NCI-H2029 treated with DMSO at 0.1 percent for 48 hours (cell line): Measurements from ENCODE around the gene NTNG2.

Experiments
- DNase-seq: peaks from one replicate; lab custom pipeline; 2025; lab: John Stamatoyannopoulos, UW

The NTNG2 gene

GRCh38 chr9:132172185-132172584 is 10.3 kb downstream of the NTNG2 start:
- no peak for DNase-seq

- DNase-seq, result no peak
Observed at GRCh38 chr9:132175431-132175830, 13.6 kb downstream of the NTNG2 start.

- DNase-seq, result no peak
Observed at GRCh38 chr9:132176338-132176737, 14.5 kb downstream of the NTNG2 start.

DNA sequence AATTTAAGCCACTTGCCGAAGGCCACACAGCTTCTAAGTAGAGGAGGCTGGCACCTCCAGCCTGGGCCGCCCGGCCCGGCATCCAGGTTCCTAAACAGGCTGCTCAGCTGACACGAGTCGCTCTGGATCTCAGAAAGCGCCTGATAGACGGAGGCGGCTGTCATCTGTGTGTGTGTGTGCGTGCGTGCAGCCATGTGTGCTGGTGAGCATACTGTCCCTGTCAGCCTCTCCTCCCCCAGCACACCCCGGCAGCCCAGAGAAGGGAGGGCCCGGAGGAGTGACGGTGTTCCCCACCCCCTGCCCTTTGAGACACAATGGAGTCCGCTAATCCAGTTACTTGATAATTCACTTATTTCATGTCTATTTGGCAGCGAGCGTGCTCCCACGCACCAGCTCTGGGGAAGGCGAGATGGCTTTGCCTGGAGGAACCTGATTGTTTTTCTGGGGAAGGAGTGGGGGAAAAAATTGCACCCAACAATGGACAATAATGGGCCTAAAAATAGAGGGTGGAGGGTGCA is 20.0 kb downstream of the NTNG2 start:
- DNase-seq, result no peak

DNA sequence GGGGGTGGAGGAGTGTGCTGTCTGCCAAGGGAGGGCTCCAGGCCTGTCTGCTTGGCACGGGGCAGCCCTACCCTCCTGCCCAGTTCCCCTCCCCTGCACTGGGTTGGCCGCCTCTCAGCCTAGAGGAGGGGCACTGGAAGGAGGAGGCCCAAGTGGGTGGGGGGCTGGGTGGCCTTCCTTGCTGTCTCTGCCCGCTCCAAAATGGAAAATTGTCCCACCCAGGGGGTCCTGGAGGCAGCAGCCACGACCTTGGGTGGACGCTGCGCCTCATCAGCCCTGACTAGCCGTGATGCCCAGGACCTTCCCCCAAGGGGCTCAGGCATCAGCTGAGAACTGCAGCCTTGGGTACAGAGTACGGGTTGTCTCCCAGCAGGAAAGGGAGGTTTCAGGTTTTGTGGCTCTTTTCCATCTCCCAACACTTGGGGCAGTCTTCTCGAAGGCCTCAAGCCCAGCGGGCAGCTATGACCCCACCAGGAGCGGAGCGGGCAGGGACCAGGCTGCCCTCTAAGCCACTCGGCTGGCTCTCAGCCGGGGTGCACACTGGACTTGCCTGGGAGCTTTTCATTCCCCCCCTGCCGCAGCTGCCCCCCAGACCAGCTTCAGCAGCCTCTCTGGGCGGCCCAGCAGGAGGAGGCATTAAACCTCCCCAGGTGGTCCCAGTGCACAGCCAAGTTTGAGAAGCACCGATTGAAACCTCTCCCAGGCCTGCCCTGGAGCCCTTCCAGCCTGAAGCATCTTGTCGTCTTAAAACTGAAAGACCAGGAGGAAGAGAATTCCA is 20.6 kb downstream of the NTNG2 start:
- DNase-seq, result no peak

DNA sequence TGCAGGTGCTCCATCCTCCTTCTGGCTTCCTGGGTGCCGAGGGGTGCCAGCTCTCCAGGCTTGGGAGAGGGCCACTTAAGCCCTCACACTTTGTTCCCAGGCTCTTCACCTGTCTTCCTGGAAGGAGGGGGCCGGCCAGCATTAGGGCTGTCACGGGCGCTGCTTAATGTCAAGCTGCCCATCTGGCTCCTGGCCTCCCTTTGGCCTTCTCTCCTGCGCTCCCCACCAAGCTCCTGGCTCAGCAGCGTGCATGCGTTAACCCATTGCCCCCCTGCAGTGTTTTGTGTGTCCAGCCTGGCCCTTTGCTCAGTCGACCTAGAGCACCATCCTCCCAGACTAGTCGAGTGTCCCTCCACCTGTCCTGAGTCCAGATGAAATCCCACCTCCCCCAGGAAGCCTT is 21.3 kb downstream of the NTNG2 start:
- DNase-seq, result peak; percentile 48

GRCh38 chr9:132183715-132184114 is 21.9 kb downstream of the NTNG2 start:
- no peak for DNase-seq

- DNase-seq, result no peak
Observed at GRCh38 chr9:132184124-132184523, 22.3 kb downstream of the NTNG2 start.

DNA sequence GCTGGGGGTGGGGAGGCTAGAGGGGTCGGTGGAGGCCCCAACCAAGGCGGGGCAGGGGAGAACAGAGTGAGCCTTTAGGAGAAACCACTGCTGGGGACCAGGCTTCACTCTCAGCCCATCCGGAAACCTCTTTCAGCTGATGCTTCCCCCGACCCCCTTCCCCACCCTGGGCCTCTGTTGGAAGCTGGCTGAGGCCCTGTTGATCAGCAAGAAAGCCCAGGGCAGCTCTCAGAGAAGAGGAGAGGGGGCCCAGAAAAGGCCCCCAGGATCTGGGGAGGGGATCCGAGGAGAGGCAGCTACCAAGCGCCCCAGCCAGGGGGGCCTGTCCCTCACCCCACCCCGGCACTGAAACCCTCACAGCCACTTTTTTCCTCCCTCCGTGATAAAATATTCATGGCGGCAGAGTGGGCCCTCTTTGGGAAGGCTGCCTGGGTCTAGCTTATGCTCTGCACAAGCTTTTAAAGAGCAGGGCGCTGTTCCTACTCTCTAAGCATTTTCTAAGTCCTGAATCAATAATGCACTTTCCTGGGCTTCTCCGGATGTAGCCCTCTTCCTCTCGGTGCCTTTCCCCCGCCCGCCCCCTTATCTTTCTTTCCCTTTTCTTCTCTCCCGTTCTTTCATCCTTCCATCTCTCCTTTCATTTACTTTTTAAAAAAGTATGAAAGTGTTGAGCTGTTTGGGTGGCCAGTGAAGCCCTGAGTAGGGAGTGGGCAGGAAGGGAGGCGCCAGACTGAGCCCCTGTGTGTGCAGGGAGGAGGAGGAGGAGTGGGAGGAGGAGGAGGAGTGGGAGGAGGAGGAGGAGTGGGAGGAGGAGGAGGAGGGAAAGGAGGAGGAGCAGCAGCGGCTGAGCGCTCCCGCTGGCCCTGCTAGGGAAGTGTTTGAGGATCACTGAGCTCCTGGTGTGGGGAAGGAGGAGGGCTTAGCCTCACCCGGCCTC is 23.5 kb downstream of the NTNG2 start:
- no peak for DNase-seq

GRCh38 chr9:132187121-132187620 is 25.3 kb downstream of the NTNG2 start:
- no peak for DNase-seq

DNA sequence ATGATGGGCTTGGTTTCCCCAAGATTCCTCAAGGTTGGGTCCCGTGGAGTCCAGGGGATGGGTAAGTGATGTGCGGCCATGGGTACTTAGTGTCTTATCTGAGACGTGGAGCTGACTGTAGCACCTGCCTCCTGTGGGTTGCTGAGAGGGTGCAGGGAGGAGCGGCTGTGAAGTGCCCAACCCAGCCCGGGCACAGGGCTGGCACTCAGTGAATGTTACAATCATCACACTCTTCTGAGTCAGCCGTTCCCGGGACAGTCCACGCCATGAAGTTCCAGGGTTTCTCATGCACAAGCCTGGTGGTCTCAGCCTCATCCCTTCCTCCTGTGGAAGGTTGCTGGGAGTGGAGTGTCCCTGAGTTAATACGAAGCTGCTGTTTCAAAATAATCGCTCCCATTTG is 29.1 kb downstream of the NTNG2 start:
- DNase-seq, result no peak

GRCh38 chr9:132192728-132193127 is 30.9 kb downstream of the NTNG2 start:
- no peak for DNase-seq

DNA sequence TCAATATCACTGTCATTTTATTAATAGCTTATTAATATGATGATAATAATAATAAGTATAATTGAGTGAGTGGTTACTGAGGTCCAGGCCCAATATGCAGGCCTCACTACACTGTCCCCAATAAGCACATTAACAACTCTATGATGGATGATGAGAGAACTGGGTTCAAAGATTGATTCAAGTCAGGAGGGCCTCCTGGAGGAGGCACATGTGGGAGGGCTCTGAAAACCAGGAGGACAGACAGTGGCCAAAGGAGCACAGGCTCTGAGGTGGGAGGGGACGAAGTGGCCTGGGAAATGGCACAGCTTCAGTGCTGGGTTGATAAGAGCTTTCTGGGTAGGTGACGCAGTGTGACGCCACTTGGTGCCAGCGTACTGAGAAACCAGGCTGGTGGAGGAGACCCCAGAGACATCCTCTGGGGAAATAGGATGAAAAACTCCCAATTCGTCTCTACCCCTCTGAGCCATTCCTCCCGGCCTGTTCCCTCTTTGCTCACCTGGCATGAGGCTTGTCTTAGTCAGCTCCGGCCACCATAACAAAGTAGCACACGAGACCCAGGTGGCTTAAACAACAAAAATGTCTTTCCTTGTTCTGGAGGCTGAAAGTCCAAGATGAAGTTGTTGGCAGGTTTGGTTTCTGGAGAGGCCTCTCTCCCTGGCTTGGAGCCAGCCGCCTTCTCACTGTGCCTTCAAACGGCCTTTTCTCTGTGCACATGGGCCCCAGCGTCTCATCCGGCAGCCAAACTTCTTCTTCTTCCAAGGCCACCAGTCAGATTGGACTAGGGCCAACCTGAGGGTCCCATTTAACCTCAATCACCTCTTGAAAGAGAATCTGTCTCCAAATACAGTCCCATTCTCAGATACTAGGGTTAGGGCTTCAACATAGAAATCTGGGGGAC is 31.6 kb downstream of the NTNG2 start:
- no peak for DNase-seq

DNA sequence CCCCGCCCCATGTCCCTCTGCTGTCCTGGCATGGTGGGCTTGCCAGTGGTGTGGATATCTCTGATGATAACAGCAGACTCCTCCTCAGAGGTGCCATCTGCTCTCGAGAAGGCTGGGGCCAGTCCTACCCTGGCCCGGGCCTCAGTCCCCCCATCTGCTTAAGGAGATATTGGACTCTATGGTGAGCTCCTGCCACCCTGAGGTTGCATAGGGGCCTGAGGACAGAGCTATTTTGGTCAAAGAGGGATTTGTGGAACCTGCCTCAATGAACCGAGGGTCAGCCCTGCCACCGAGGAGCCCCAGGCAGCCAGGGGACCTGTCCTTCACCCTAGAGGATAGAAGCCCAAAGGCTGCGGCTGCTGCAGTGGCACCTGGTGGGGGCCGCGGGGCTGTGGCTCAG is 32.6 kb downstream of the NTNG2 start:
- DNase-seq, result no peak

DNA sequence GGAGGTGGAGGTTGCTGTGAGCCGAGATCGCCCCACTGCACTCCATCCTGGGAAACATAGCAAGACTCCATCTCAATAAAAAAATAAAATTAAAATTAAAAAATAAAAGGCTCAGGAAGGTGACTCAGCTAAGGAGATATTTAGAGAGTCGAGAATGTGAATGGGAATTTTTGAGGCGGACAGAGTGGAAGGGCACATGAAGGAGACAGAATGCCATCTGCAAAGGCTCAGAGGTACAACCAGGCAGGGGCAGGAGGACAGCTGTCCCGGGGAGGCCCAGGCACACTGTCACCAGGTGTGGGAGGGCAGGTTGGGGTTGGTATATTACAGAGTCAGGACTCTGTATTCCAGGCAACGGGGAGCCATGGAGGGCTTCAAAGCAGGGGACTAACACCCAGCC is 35.5 kb downstream of the NTNG2 start:
- no peak for DNase-seq

- DNase-seq, result no peak
Observed at GRCh38 chr9:132197856-132198550, 36.1 kb downstream of the NTNG2 start.

DNA sequence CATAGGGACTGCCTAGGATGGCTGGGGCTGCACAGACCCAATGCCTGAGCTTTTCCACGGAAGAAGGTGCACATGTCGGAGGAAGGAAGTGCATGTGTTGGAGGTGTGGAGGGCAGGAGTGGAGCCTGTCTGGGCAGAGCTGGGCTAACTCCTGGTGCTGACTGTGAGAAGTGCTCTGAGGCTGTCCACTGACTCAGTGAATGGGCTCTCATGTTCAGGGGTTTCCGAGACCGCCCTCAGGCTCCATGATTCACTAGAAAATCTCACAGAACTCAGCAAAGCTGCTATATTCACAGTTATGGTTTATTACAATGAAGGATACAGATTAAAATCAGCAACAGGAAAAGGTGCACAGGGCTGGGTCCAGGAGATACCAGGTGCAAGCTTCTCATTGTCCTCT is 37.2 kb downstream of the NTNG2 start:
- DNase-seq, result no peak

DNA sequence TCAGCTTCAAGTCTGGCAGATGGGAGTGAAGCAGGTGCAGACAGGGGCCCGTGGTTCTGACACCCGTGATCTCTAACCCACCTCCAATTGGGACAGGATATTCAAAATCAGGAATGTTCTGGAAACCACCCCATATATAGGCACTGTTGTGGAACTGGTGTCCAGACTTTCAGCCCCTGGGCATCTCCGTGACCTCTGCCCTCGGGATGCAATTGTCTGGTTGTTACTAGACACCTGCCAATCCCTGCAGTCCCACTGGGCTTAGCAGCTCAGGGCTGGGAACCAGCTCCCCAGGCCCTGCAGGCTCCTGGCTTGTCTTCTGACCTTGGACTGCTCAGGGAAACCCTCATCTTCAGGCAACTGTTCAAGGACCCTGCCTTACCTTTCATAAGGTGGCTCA is 38.8 kb downstream of the NTNG2 start:
- DNase-seq, result no peak

DNA sequence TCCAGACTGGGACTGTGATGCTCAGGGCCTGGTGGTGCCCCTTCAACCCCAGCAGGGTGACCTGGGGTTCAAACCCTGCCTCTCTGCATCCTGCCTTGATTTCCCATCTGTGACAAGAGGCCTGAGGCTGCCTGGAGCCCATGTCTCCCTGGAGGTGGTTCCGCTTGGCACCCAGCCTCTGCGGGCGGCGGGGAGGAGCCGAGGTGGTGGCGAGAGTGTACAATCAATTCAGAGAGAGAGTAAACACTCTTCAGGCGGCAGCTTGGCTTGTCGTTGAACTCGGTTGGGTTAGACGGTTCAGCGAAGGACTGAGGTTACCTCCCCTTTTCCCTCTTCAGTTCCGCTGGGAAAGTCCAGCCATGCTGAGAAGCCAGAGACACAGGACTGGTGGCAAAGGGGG is 39.3 kb downstream of the NTNG2 start:
- peak; percentile 91 for DNase-seq

DNA sequence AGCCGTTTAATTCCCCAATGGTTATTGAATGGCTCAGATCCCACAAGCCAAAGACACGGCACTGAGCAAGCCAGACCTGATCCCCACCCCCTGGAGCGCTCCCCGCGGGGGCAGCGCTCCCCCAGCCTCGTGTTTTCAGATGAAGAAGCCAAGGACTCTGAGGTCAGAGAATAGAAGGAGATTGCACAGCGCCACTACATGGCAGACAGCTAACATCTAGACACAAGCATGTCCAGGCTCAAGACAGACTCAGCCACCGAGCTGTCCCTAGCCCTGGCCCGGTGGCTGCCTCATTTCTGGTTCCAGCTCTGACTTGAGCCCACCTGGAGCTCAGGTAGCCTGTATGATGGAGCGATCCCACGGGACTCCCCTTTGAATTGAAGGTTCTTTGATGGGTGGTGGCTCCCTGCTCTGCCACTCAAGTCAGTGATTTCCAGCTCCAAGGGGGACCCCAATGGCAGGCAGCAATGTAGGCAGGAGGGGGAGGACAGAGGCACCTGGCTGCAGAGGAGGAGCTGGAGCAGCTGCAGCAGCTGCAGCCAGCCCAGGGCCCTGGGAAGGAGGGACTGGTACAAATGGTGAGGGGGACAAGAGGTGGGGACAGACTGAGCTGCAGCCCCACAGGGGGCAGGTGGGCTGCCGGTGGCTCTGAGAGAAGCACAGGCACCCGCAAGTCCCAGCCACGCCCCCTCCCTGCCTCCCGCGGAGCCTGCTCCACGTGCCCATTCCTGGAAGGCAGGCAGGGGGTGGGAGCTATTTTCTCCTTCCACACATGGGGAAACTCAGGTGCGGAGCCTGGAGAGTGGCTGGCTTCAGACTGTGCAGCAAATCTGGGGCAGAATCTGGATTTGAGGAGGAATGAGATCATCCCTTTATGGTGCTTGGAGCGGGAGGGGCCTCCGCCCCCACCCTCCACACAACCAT is 40.2 kb downstream of the NTNG2 start:
- no peak for DNase-seq
